HepG2 (cell line): ENCODE results near the gene UBAC1. TPM values are rescaled to one million over a fixed set of nuclear protein-coding genes. Genes with fewer than 3 reads are reported as not detected.

Experiments
- GATAD1 ChIP-seq: IDR thresholded peaks from 2 replicates; pipeline ENCODE4 v1.6.1; 2016; ENCODE audit warnings: missing genetic modification reagents, missing compliant biosample characterization
- HMGXB3 ChIP-seq: sonication (generic); formaldehyde crosslinking; IDR thresholded peaks from 2 replicates; pipeline ENCODE4 v1.4.0; 2020; ENCODE audit warnings: missing genetic modification reagents, borderline replicate concordance
- KDM1A ChIP-seq: IDR thresholded peaks from 2 replicates; pipeline ENCODE4 v1.6.1; 2016; ENCODE audit warnings: missing compliant biosample characterization
- MXI1 ChIP-seq: IDR thresholded peaks from 3 replicates; pipeline ENCODE4 v1.6.1; 2012; ENCODE audit warnings: low read depth, low read length, inconsistent platforms, borderline replicate concordance
- NR2C2 ChIP-seq: sonication (generic); formaldehyde crosslinking; IDR thresholded peaks from 2 replicates; pipeline ENCODE4 v1.4.0; 2020; ENCODE audit warnings: missing genetic modification reagents, mild to moderate bottlenecking, moderate library complexity, borderline replicate concordance
- NR2F6 ChIP-seq, 2 experiments: IDR thresholded peaks; 2 replicates each; pipeline ENCODE4 v1.6.1; 2016; ENCODE audit warnings: antibody characterized with exemption in 1 of 2, mild to moderate bottlenecking in 1 of 2
- SIX1 ChIP-seq: sonication (generic); formaldehyde crosslinking; IDR thresholded peaks from 2 replicates; pipeline ENCODE4 v1.4.0; 2020; ENCODE audit warnings: missing genetic modification reagents, borderline replicate concordance
- TEAD2 ChIP-seq: sonication (generic); formaldehyde crosslinking; IDR thresholded peaks from 2 replicates; pipeline ENCODE4 v1.9.0; 2021; ENCODE audit warnings: missing genetic modification reagents
- ZBTB25 ChIP-seq: IDR thresholded peaks from 2 replicates; pipeline ENCODE4 v1.6.1; 2018; ENCODE audit warnings: missing genetic modification reagents
- ZNF274 ChIP-seq: sonication (generic); formaldehyde crosslinking; IDR thresholded peaks from 2 replicates; pipeline ENCODE4 v1.5.1; 2020; ENCODE audit warnings: mild to moderate bottlenecking, missing genetic modification reagents
- ZNF331 ChIP-seq: sonication (generic); formaldehyde crosslinking; IDR thresholded peaks from 2 replicates; pipeline ENCODE4 v1.4.0; 2020; ENCODE audit warnings: missing genetic modification reagents
- ZNF720 ChIP-seq: sonication (generic); formaldehyde crosslinking; IDR thresholded peaks from 2 replicates; pipeline ENCODE4 v1.4.0; 2020; ENCODE audit warnings: missing genetic modification reagents
- polyA plus RNA-seq, 8 experiments: library from polyadenylated mRNA; depleted of rRNA in 3 of 8; stranded (reverse) in 7 of 8; unstranded in 1 of 8; fragments of >200 nt; fragmentation: Illumina TruSeq in 4 of 8; extraction: Trizol in 4 of 8; gene quantifications; 2 replicates each; pipeline versions ENCODE4 v1.2.1 to v1.2.3, GENCODE V29; 2011 to 2016; ENCODE audit warnings: low read depth in 4 of 8, missing spikeins in 1 of 8, mixed read lengths in 1 of 8; ENCODE audit not compliant: insufficient read depth in 1 of 8
- total RNA-seq, 5 experiments: library from RNA; depleted of rRNA; stranded (reverse); fragments of >200 nt; fragmentation: Illumina TruSeq; extraction: Trizol; gene quantifications; 2 replicates each; pipeline ENCODE4 v1.2.3, GENCODE V29; 2016; ENCODE audit warnings: low read depth in 1 of 5
- TF ChIP-seq, protein P1 (sequence below): sonication (generic); formaldehyde crosslinking; IDR thresholded peaks from 2 replicates; pipeline ENCODE4 v1.4.0; 2020; ENCODE audit warnings: missing genetic modification reagents
- TF ChIP-seq, protein P2 (sequence below): sonication (generic); formaldehyde crosslinking; IDR thresholded peaks from 2 replicates; pipeline ENCODE4 v1.4.0; 2020; ENCODE audit warnings: missing genetic modification reagents, mild to moderate bottlenecking, borderline replicate concordance
- TF ChIP-seq, protein P3 (sequence below), 2 experiments: sonication (generic) in 1 of 2; formaldehyde crosslinking in 1 of 2; IDR thresholded peaks; 2 replicates each; pipeline versions ENCODE4 v1.5.1 to v1.6.1; 2011 to 2020; ENCODE audit warnings: borderline replicate concordance in 1 of 2, low read depth in 1 of 2, low read length in 1 of 2, mild to moderate bottlenecking in 1 of 2, missing genetic modification reagents in 1 of 2, moderate library complexity in 1 of 2

The UBAC1 gene
- total and polyA plus RNA-seq, 2 of the 13 experiments (the other 11 are each of a cell fraction or from before 2014, with no cell fraction given) = 32.2 to 34.1 TPM

GRCh38 chr9:135992486-135993408 lies 31.6 kb upstream of the UBAC1 start (continued):
- no peak for TF ChIP-seq HMGXB3 (CRISPR knock-in tag)
- TF ChIP-seq GATAD1 (CRISPR knock-in tag) = peak; percentile 36; the same call in 1 of the 2 replicates
- TF ChIP-seq, protein P1, sequence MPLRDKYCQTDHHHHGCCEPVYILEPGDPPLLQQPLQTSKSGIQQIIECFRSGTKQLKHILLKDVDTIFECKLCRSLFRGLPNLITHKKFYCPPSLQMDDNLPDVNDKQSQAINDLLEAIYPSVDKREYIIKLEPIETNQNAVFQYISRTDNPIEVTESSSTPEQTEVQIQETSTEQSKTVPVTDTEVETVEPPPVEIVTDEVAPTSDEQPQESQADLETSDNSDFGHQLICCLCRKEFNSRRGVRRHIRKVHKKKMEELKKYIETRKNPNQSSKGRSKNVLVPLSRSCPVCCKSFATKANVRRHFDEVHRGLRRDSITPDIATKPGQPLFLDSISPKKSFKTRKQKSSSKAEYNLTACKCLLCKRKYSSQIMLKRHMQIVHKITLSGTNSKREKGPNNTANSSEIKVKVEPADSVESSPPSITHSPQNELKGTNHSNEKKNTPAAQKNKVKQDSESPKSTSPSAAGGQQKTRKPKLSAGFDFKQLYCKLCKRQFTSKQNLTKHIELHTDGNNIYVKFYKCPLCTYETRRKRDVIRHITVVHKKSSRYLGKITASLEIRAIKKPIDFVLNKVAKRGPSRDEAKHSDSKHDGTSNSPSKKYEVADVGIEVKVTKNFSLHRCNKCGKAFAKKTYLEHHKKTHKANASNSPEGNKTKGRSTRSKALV (CRISPR knock-in tag) = no peak
- no peak for TF ChIP-seq SIX1
- peak; percentile 67; the same call in 1 of the 2 replicates for TF ChIP-seq NR2F6 (IDR thresholded peaks at IDR 0.05)
- peak; percentile 63; the same call in 1 of the 2 replicates for TF ChIP-seq NR2F6 (CRISPR knock-in tag; IDR thresholded peaks at IDR 0.05)
- no peak for TF ChIP-seq KDM1A (CRISPR knock-in tag)
- no peak for TF ChIP-seq ZNF720 (CRISPR knock-in tag)
- TF ChIP-seq, protein P2, sequence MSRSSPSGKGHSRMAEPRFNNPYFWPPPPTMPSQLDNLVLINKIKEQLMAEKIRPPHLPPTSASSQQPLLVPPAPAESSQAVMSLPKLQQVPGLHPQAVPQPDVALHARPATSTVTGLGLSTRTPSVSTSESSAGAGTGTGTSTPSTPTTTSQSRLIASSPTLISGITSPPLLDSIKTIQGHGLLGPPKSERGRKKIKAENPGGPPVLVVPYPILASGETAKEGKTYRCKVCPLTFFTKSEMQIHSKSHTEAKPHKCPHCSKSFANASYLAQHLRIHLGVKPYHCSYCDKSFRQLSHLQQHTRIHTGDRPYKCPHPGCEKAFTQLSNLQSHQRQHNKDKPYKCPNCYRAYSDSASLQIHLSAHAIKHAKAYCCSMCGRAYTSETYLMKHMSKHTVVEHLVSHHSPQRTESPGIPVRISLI (CRISPR knock-in tag) = 0 out of 2 replicates have a peak, but pooled peaks have one; percentile 14
- no peak; the same call in 1 of the 2 replicates for TF ChIP-seq ZNF274
- peak; percentile 63; the same call in 1 of the 3 replicates for TF ChIP-seq MXI1
- TF ChIP-seq ZNF331 (CRISPR knock-in tag) = no peak; the same call in none of the 2 replicates
- TF ChIP-seq, protein P3, sequence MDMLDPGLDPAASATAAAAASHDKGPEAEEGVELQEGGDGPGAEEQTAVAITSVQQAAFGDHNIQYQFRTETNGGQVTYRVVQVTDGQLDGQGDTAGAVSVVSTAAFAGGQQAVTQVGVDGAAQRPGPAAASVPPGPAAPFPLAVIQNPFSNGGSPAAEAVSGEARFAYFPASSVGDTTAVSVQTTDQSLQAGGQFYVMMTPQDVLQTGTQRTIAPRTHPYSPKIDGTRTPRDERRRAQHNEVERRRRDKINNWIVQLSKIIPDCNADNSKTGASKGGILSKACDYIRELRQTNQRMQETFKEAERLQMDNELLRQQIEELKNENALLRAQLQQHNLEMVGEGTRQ (IDR thresholded peaks at IDR 0.05; ENCODE audit: low read depth, low read length) = no peak
- TF ChIP-seq, protein P3 (CRISPR knock-in tag; IDR thresholded peaks at IDR 0.05; ENCODE audit: borderline replicate concordance) = no peak
- 0 out of 2 replicates have a peak, but pooled peaks have one; percentile 35 for TF ChIP-seq NR2C2 (CRISPR knock-in tag)
- no peak for TF ChIP-seq TEAD2 (CRISPR knock-in tag)
- TF ChIP-seq ZBTB25 (CRISPR knock-in tag) = 0 out of 2 replicates have a peak, but pooled peaks have one; percentile 34
